CD14-positive monocyte (primary cell): ENCODE results near the gene ADAMTS7. TPM values are rescaled to one million over a fixed set of nuclear protein-coding genes. Genes with fewer than 3 reads are reported as not detected.
"Not testable (repeated sequence)": the region's sequence is repeated elsewhere in the genome, so short reads cannot be mapped to it uniquely, and the experiment has no call there.

ENCODE experiments used
- DNase-seq, 3 donors: peaks; one replicate each; pipeline ENCODE4 v3.0.0-alpha.2; 2011 to 2022
- H2AFZ ChIP-seq: 2 replicates; pipeline ENCODE4 v1.6.0; 2012; ENCODE audit warnings: mild to moderate bottlenecking, low read depth, low read length, inconsistent platforms; ENCODE audit not compliant: insufficient read depth, poor library complexity, severe bottlenecking
- H3K27ac ChIP-seq, 2 donors: 1 replicate in 1 of 2; 2 replicates in 1 of 2; pipeline ENCODE4 v1.5.1; 2012 to 2013; ENCODE audit warnings: low read length in 2 of 2, control low read depth in 1 of 2, inconsistent platforms in 1 of 2, low read depth in 1 of 2, mild to moderate bottlenecking in 1 of 2
- H3K27me3 ChIP-seq, 2 donors: one replicate each; pipeline versions ENCODE4 v1.6.0 to v1.6.1; 2011 to 2013; ENCODE audit warnings: low read length in 2 of 2; ENCODE audit not compliant: control insufficient read depth in 2 of 2, insufficient read depth in 2 of 2
- H3K36me3 ChIP-seq, 2 donors: replicated peaks in 1 of 2; 1 replicate in 1 of 2; 2 replicates in 1 of 2; pipeline versions ENCODE4 v1.5.1 to v1.6.1; 2012 to 2013; ENCODE audit warnings: low read length in 2 of 2, control low read depth in 1 of 2, inconsistent platforms in 1 of 2, mild to moderate bottlenecking in 1 of 2; ENCODE audit not compliant: insufficient read depth in 2 of 2, control insufficient read depth in 1 of 2
- H3K4me1 ChIP-seq, 2 donors: 1 replicate in 1 of 2; 2 replicates in 1 of 2; pipeline versions ENCODE4 v1.5.1 to v1.6.1; 2012 to 2013; ENCODE audit warnings: low read length in 2 of 2, control low read depth in 1 of 2, inconsistent platforms in 1 of 2, mild to moderate bottlenecking in 1 of 2, moderate library complexity in 1 of 2; ENCODE audit not compliant: insufficient read depth in 2 of 2, control insufficient read depth in 1 of 2
- H3K4me2 ChIP-seq: replicated peaks from 2 replicates; pipeline ENCODE3; 2012; ENCODE audit warnings: low read length, moderate library complexity, mild to moderate bottlenecking; ENCODE audit not compliant: poor library complexity, severe bottlenecking; ENCODE audit errors: extremely low read depth
- H3K4me3 ChIP-seq, 3 experiments: fragments of 200-600 bp in 1 of 3; sonication (generic) in 1 of 3; replicated peaks in 1 of 3; 1 replicate in 2 of 3; 2 replicates in 1 of 3; pipeline ENCODE4 v1.5.1; 2011 to 2013; ENCODE audit warnings: low read length in 3 of 3, mild to moderate bottlenecking in 3 of 3, control low read depth in 2 of 3, low read depth in 2 of 3, inconsistent platforms in 1 of 3, moderate library complexity in 1 of 3
- H3K79me2 ChIP-seq: 2 replicates; pipeline ENCODE4 v1.6.0; 2012; ENCODE audit warnings: mild to moderate bottlenecking, control low read depth, inconsistent platforms, low read length, moderate library complexity; ENCODE audit not compliant: insufficient read depth
- H3K9ac ChIP-seq: 2 replicates; pipeline ENCODE4 v1.6.0; 2017; ENCODE audit warnings: low read length, mild to moderate bottlenecking; ENCODE audit not compliant: insufficient read depth, poor library complexity, severe bottlenecking
- H3K9me3 ChIP-seq, 2 donors: replicated peaks in 1 of 2; 1 replicate in 1 of 2; 2 replicates in 1 of 2; pipeline versions ENCODE4 v1.5.1 to v1.6.1; 2012 to 2013; ENCODE audit warnings: low read length in 2 of 2, control low read depth in 1 of 2; ENCODE audit not compliant: control insufficient read depth in 1 of 2, insufficient read depth in 1 of 2
- H4K20me1 ChIP-seq: 2 replicates; pipeline ENCODE4 v1.6.0; 2012; ENCODE audit warnings: mild to moderate bottlenecking, low read length, control low read depth, moderate library complexity; ENCODE audit not compliant: insufficient read depth
- H3K27ac Mint-ChIP-seq, 7 donors: one replicate each; pipeline ENCODE4 v1.8.0; 2020; ENCODE audit warnings: mild to moderate bottlenecking in 7 of 7, mixed read lengths in 7 of 7, moderate library complexity in 6 of 7, inconsistent platforms in 2 of 7
- H3K27me3 Mint-ChIP-seq, 3 donors: one replicate each; pipeline ENCODE4 v1.8.0; 2021 to 2022; ENCODE audit warnings: low read depth in 3 of 3, mild to moderate bottlenecking in 3 of 3, mixed read lengths in 3 of 3, moderate library complexity in 3 of 3, inconsistent platforms in 1 of 3
- H3K36me3 Mint-ChIP-seq, 2 donors: one replicate each; pipeline ENCODE4 v1.8.0; 2020; ENCODE audit warnings: mixed read lengths in 2 of 2, inconsistent platforms in 1 of 2, mild to moderate bottlenecking in 1 of 2
- H3K4me1 Mint-ChIP-seq: one replicate; pipeline ENCODE4 v1.8.0; 2020; ENCODE audit warnings: mild to moderate bottlenecking, mixed read lengths
- H3K4me3 Mint-ChIP-seq, 2 donors: one replicate each; pipeline ENCODE4 v1.8.0; 2020; ENCODE audit warnings: mild to moderate bottlenecking in 2 of 2, mixed read lengths in 2 of 2, moderate library complexity in 1 of 2
- H3K9me3 Mint-ChIP-seq, 7 donors: one replicate each; pipeline ENCODE4 v1.8.0; 2020 to 2022; ENCODE audit warnings: mixed read lengths in 7 of 7, mild to moderate bottlenecking in 6 of 7, moderate library complexity in 6 of 7, inconsistent platforms in 2 of 7
- WGBS: methylation state at CpG from one replicate; pipeline ENCODE4 v1.1.5; 2013; ENCODE audit warnings: missing lambda C conversion rate; ENCODE audit not compliant: insufficient coverage; 5-methylcytosine and 5-hydroxymethylcytosine counted together
- intact Hi-C, 2 donors: fragments of 100-400 bp; cut with micrococcal nuclease; formaldehyde crosslinking; loops; one replicate each; pipeline versions ENCODE4 v1.15.0 to v1.15.1; 2023
- polyA plus RNA-seq, 3 donors: library from polyadenylated mRNA; depleted of rRNA in 1 of 3; unstranded in 2 of 3; stranded (reverse) in 1 of 3; fragments of 300-500 nt in 2 of 3; fragments of >200 nt in 1 of 3; fragmentation: Illumina TruSeq in 2 of 3; gene quantifications; 1 replicate in 2 of 3; 2 replicates in 1 of 3; pipeline ENCODE4 v1.2.3, GENCODE V29; 2012 to 2021

The ADAMTS7 gene
- polyA plus RNA-seq, 3 donors = not detected

- H3K36me3 ChIP-seq, H3K79me2 ChIP-seq, H3K27ac ChIP-seq, H3K4me1 ChIP-seq, DNase-seq, intact Hi-C loops, H3K27me3 ChIP-seq, H3K9ac ChIP-seq, H3K4me3 Mint-ChIP-seq, H3K9me3 ChIP-seq, H3K36me3 Mint-ChIP-seq, H2AFZ ChIP-seq, H3K4me3 ChIP-seq, H3K4me1 Mint-ChIP-seq, H3K4me2 ChIP-seq, H4K20me1 ChIP-seq: not testable (repeated sequence)
- H3K9me3 Mint-ChIP-seq = peaks cover 2 to 10% (median 4%) of the 10 kb centered on the region in 7 donors
- peaks cover 6 to 30% (median 9%) of the 10 kb centered on the region in 3 donors for H3K27me3 Mint-ChIP-seq
- H3K27ac Mint-ChIP-seq = peak overlapping the region in 1 of 7 donors; percentile 60
- WGBS = 80% methylated on average over 1 of the region's 4 CpGs
Observed at GRCh38 chr15:78781381-78781780, 29.9 kb downstream of the ADAMTS7 start.

DNA sequence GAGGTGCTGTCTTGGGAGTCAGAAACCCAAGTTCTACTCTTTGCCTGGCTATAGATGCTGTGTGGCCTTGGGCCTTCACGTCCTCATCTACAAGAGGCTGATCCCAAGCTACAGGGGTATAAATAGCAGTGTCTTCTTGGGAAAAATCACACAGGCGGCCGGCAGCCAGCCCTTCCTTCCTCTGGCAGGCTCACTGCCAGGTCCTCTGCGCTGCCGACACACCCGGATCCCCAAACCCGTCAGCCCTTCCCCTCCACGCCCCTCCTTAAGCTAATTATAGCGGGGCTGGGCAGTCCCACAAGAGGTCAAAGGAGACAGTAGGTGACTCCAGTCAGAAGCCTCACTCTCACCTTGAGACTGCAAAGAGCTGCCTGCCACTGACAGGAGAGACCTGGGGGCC, 31.3 kb downstream of the ADAMTS7 start:
- no CpG with 5 or more reads among the region's 9 CpGs for WGBS
- not testable (repeated sequence) for H3K27me3 ChIP-seq, H4K20me1 ChIP-seq, H3K4me1 ChIP-seq, H3K9me3 Mint-ChIP-seq, H3K4me3 ChIP-seq, H3K9ac ChIP-seq, DNase-seq, H3K9me3 ChIP-seq, H3K27ac Mint-ChIP-seq, H3K27ac ChIP-seq, H3K4me3 Mint-ChIP-seq, H2AFZ ChIP-seq, H3K36me3 ChIP-seq, H3K4me2 ChIP-seq, H3K79me2 ChIP-seq, H3K4me1 Mint-ChIP-seq, H3K36me3 Mint-ChIP-seq
- intact Hi-C loops = loop anchor here in 1 of 2 donors (10.0 kb wide), 1 partner anchor 805 kb away; no protein-coding TSS in a partner anchor
- peaks cover 6 to 23% (median 8%) of the 10 kb centered on the region in 3 donors for H3K27me3 Mint-ChIP-seq

GRCh38 chr15:78779176-78779785, 32.0 kb downstream of the ADAMTS7 start:
- not testable (repeated sequence) for H3K9me3 Mint-ChIP-seq

More at GRCh38 chr15:78779176-78779785, 32.0 kb downstream of the ADAMTS7 start:
- H3K79me2 ChIP-seq, H3K4me2 ChIP-seq, H3K36me3 Mint-ChIP-seq, H4K20me1 ChIP-seq, H2AFZ ChIP-seq, H3K27ac Mint-ChIP-seq, H3K4me3 ChIP-seq, H3K9ac ChIP-seq, H3K4me1 ChIP-seq, H3K9me3 ChIP-seq, H3K4me3 Mint-ChIP-seq, H3K27ac ChIP-seq, H3K27me3 ChIP-seq, H3K4me1 Mint-ChIP-seq, DNase-seq, H3K36me3 ChIP-seq: not testable (repeated sequence)
- H3K27me3 Mint-ChIP-seq = peaks cover 6 to 18% (median 6%) of the 10 kb centered on the region in 3 donors
- intact Hi-C loops = loop anchor here in 1 of 2 donors (10.0 kb wide), 1 partner anchor 804 kb away; no protein-coding TSS in a partner anchor
- WGBS = 97% methylated on average over 7 of the region's 11 CpGs
